ENCODE results near the gene VCL.

- TF ChIP-seq EZH2 (IDR thresholded peaks at IDR 0.05; ENCODE audit: low read length, missing control alignments): no peak
- no peak for TF ChIP-seq CTCF (conservative IDR thresholded peaks at IDR 0.05 in 1 of 2, IDR thresholded peaks at IDR 0.05 in 1 of 2; ENCODE audit: low read depth in 1 of 2, low read length in 2 of 2)
Measured at GRCh38 chr10:73991203-73991883, 6.6 kb upstream of the VCL start.
